Activated CD4-positive, alpha-beta T cell treated with anti-CD3 and anti-CD28 coated beads for 36 hours (primary cell): Measurements from ENCODE around the gene MLF1. TPM values are rescaled to one million over a fixed set of nuclear protein-coding genes. Genes with fewer than 3 reads are reported as not detected.
"Not testable (repeated sequence)": the region's sequence is repeated elsewhere in the genome, so short reads cannot be mapped to it uniquely, and the experiment has no call there.

ENCODE experiments used
- ATAC-seq: fragments of 200-7000 bp; cut with Tn5 transposase; one replicate; pipeline ENCODE4 v1.10.0; 2021; ENCODE audit warnings: mild to moderate bottlenecking, moderate library complexity
- CTCF ChIA-PET: fragments of 350-600 bp; sonication (Branson Sonifier 250); formaldehyde crosslinking; loops from one replicate; lab custom pipeline; 2021; ENCODE audit warnings: antibody characterized with exemption; lab: Charles Lee
- POLR2A ChIA-PET: fragments of 350-600 bp; sonication (Branson Sonifier 250); formaldehyde crosslinking; loops from one replicate; lab custom pipeline; 2021; ENCODE audit warnings: antibody characterized with exemption, inconsistent platforms; lab: Charles Lee
- DNase-seq: peaks from one replicate; pipeline ENCODE4 v3.0.0-alpha.2; 2020
- H3K27ac Mint-ChIP-seq: one replicate; pipeline ENCODE4 v1.8.0; 2021; ENCODE audit warnings: mixed read lengths
- H3K27me3 Mint-ChIP-seq: one replicate; pipeline ENCODE4 v1.8.0; 2021; ENCODE audit warnings: mixed read lengths
- H3K36me3 Mint-ChIP-seq: one replicate; pipeline ENCODE4 v1.8.0; 2021; ENCODE audit warnings: low read depth, mixed read lengths
- H3K4me1 Mint-ChIP-seq: one replicate; pipeline ENCODE4 v1.8.0; 2021; ENCODE audit warnings: mixed read lengths
- H3K4me3 Mint-ChIP-seq: one replicate; pipeline ENCODE4 v1.8.0; 2021; ENCODE audit warnings: mild to moderate bottlenecking, moderate library complexity, mixed read lengths
- H3K9me3 Mint-ChIP-seq: one replicate; pipeline ENCODE4 v1.8.0; 2021; ENCODE audit warnings: low read depth, mixed read lengths
- intact Hi-C, 2 experiments: fragments of 100-400 bp; cut with DNase I in 1 of 2; cut with micrococcal nuclease in 1 of 2; formaldehyde crosslinking; loops; one replicate each; pipeline versions ENCODE4 v1.14.2 to v1.15.1; 2022 to 2024; cut with DNase I, micrococcal nuclease
- total RNA-seq, 2 experiments: library from RNA; stranded (reverse); gene quantifications; one replicate each; pipeline ENCODE4 v1.2.3, GENCODE V29; 2021

Gene MLF1
- total RNA-seq = 1 to 10 TPM; 2.4 to 3.4 TPM

GRCh38 chr3:158570999-158571702, at the start of gene MLF1:
Gene MLF1 (plus strand): TSS chr3:158571194. CDS start chr3:158571301, 107 bp downstream.
- peaks cover 12% of the 10 kb centered on the region for H3K4me1 Mint-ChIP-seq
- intact Hi-C loops = loop anchor here in 1 of 2 experiments (2.0 kb wide), 2 partner anchors 74 to 1878 kb away; partner anchors contain the start of genes GFM1 and TRIM59
- no peaks in the 10 kb centered on the region for H3K36me3 Mint-ChIP-seq
- H3K9me3 Mint-ChIP-seq = no peaks in the 10 kb centered on the region
- H3K27ac Mint-ChIP-seq = peak within 1 kb of the TSS; percentile 63
- peak within 1 kb of the TSS; percentile 78 for H3K4me3 Mint-ChIP-seq
- H3K27me3 Mint-ChIP-seq = peaks cover 27% of the 10 kb centered on the region
- ChIA-PET CTCF (interaction anchor here (0.7 to 1.7 kb wide), 3 partner anchors 18 to 73 kb away, joined by 3 to 7 read pairs (median 3); partner anchors contain the start of gene GFM1), POLR2A (interaction anchor here (0.7 kb wide), 2 partner anchors 73 to 150 kb away, joined by 3 read pairs; partner anchors contain the start of gene GFM1)
- DNase-seq (peak; percentile 93), ATAC-seq (peak; percentile 100)

DNA sequence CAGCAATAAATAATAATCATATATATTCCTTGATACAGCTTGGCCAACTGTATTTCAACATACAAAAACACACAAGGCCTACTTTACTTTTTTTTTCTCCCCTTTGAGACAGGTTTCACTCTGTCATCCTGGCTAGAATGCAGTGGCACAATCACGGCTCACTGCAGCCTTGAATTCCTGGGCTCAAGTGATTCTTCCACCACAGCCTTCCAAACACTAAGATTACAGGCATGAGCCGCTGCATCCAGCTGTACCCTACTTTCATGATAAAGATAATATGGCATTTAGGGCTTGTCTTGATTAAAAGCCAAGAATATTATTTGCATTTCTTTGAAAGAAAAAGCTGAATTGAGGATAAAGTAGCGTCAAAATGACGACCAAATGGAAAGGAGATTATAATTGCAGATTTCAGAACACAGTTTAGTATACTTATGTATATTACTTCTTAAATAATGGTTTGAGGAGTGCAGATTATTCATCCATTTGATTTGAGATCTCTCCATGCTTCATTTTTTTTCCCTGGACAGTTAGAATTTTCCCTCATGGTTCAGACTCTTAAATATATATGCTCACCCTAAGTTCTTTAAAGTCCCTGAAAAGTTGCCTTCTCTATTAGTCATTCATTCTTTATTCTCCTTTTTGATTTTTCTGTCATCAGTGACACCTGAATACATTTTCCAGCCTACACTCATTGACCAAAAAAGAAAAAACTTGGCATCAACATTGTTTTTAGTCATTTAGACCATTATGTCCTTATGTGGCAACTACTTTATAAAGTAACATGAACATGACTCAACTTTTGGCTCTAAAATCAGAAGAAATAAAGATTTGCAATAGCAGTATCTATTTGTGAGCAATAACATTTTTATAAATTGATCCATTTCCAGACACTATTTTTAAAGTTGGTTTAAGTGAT, 48.5 kb upstream of the MLF1 start:
- Mint-ChIP-seq H3K4me1 (no peaks in the 10 kb centered on the region), H3K27ac (no peak overlapping the region), H3K9me3 (no peaks in the 10 kb centered on the region), H3K27me3 (no peaks in the 10 kb centered on the region), H3K4me3 (no peak overlapping the region), H3K36me3 (no peaks in the 10 kb centered on the region)
- ChIA-PET POLR2A (no interaction called here), CTCF (interaction anchor here (1.1 kb wide), 1 partner anchor 9 kb away, joined by 5 read pairs; no protein-coding TSS in a partner anchor)
- intact Hi-C loops = no loop called here
- DNase-seq = no peak
- no peak for ATAC-seq

- no peaks in the 10 kb centered on the region for H3K9me3 Mint-ChIP-seq
- ChIA-PET POLR2A (no interaction called here), CTCF (interaction anchor here (0.6 to 1.3 kb wide), 2 partner anchors 35 to 1866 kb away, joined by 3 read pairs; no protein-coding TSS in a partner anchor)
- no peaks in the 10 kb centered on the region for H3K27me3 Mint-ChIP-seq
- H3K27ac Mint-ChIP-seq = no peak overlapping the region
- no peaks in the 10 kb centered on the region for H3K4me1 Mint-ChIP-seq
- DNase-seq (no peak), ATAC-seq (no peak)
- H3K4me3 Mint-ChIP-seq = no peak overlapping the region
- no peaks in the 10 kb centered on the region for H3K36me3 Mint-ChIP-seq
- intact Hi-C loops = no loop called here
These were observed 42.8 kb upstream of the MLF1 start for GRCh38 chr3:158528076-158528674.

DNA sequence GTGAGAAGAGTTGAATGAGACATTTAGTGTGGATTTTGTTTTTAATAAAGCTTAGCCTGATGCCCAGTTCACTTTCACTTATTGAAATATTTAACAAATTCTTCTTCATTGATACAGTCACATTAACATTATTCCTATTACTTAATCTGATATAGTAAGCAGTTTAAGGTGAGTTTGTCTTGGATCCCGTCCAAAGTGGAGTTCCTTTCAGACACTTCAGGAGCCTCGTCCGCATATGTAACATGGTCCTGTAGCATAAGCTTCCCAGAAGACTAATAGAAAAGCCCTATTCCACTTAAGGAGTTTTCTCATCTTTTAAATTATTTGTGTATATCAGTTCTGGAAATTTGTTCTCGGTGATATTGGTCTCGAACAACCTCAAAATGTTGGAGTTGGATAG, 39.7 kb upstream of the MLF1 start:
- CTCF ChIA-PET = interaction anchor here (1.0 to 1.5 kb wide), 6 partner anchors 9 to 925 kb away, joined by 3 to 5 read pairs (median 3); no protein-coding TSS in a partner anchor
- intact Hi-C loops = loop anchor here (10.0 kb wide), 2 partner anchors 113 to 667 kb away; partner anchors contain the start of gene GFM1 (in 1 of the 2)

GRCh38 chr3:158532099-158532734, 38.8 kb upstream of the MLF1 start:
- H3K27me3 Mint-ChIP-seq = no peaks in the 10 kb centered on the region
- ChIA-PET POLR2A (no interaction called here), CTCF (interaction anchor here (1.0 to 1.5 kb wide), 5 partner anchors 10 to 914 kb away, joined by 3 to 5 read pairs (median 3); no protein-coding TSS in a partner anchor)
- no peaks in the 10 kb centered on the region for H3K4me1 Mint-ChIP-seq
- H3K27ac Mint-ChIP-seq = no peak overlapping the region
- no peaks in the 10 kb centered on the region for H3K9me3 Mint-ChIP-seq
- H3K36me3 Mint-ChIP-seq = no peaks in the 10 kb centered on the region
- H3K4me3 Mint-ChIP-seq = no peak overlapping the region
- ATAC-seq (no peak), DNase-seq (peak; percentile 9)
- intact Hi-C loops = loop anchor here (1.0 to 10.0 kb wide), 4 partner anchors 113 to 914 kb away; partner anchors contain the start of gene GFM1 (in 1 of the 2)

More for the DNA sequence above, 39.7 kb upstream of the MLF1 start:
- ATAC-seq = no peak
- Mint-ChIP-seq H3K4me1 (no peaks in the 10 kb centered on the region), H3K9me3 (no peaks in the 10 kb centered on the region), H3K4me3 (no peak overlapping the region), H3K36me3 (no peaks in the 10 kb centered on the region), H3K27me3 (no peaks in the 10 kb centered on the region), H3K27ac (no peak overlapping the region)
- POLR2A ChIA-PET = no interaction called here
- no peak for DNase-seq

DNA sequence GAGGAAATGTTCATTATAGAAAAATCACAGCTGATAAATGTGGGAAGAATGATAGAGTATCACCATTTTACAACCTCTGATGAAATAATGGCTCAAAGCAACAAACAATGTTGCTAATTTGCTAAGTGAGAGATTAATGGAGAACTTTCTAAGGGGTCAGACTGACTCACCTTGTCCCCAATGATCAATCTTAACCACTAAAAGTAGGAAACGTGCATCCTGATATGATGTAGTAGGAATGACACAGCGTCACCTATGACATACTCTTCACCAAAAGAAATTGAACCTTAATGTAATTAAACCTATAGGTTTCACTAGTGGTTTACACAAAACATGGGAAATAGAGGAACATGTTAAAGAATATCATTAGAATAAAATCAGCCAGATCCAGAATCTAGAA, 35.1 kb upstream of the MLF1 start:
- Mint-ChIP-seq H3K27me3 (no peaks in the 10 kb centered on the region), H3K9me3 (no peaks in the 10 kb centered on the region), H3K36me3 (no peaks in the 10 kb centered on the region), H3K4me1 (no peaks in the 10 kb centered on the region), H3K4me3 (no peak overlapping the region), H3K27ac (no peak overlapping the region)
- ChIA-PET POLR2A (no interaction called here), CTCF (interaction anchor here (0.6 kb wide), 1 partner anchor 109 kb away, joined by 3 read pairs; the partner anchor contains the start of gene GFM1)
- no peak for DNase-seq
- intact Hi-C loops = loop anchor here (5.0 to 10.0 kb wide), 3 partner anchors 109 to 671 kb away; partner anchors contain the start of gene GFM1 (in 1 of the 2)
- ATAC-seq = no peak

DNA sequence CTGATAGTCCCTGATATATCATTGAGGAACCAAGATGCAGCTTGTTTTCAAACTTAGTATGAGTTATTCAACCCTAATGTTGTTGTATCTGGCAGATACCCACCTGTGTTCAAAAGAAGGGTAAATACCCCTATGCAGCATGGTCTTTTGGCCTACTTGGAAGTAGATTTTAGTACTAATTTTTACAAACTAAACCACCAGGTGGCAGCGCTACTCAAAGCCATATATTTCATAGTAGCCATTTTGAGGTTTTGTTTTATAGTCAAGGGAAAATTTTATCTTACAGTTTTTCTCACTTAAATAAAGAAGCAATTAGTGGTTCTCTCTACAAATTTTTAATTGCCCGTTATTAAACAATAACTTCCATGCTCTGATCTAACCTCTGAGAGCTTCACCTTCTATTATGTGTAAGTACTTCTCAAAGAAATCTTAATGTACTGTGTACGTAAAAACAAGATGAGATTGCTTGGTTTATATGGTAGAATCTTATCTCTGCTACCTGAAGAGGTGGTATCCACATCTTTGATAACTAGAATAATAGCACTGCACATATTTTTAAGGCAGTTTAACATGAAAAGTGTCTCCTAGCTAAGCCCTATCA, 31.5 kb upstream of the MLF1 start:
- ATAC-seq = peak; percentile 57
- intact Hi-C loops = loop anchor here (1.0 to 10.0 kb wide), 5 partner anchors 105 to 675 kb away; partner anchors contain the start of gene GFM1 (in 2 of the 2)
- no peak overlapping the region for H3K4me3 Mint-ChIP-seq
- CTCF ChIA-PET = interaction anchor here (0.9 to 3.8 kb wide), 10 partner anchors 10 to 252 kb away, joined by 3 to 16 read pairs (median 4); partner anchors contain the start of gene GFM1
- peaks cover 3% of the 10 kb centered on the region for H3K36me3 Mint-ChIP-seq
- H3K27me3 Mint-ChIP-seq = no peaks in the 10 kb centered on the region
- no peaks in the 10 kb centered on the region for H3K9me3 Mint-ChIP-seq
- no peak overlapping the region for H3K27ac Mint-ChIP-seq
- peak; percentile 65 for DNase-seq
- POLR2A ChIA-PET = no interaction called here
- H3K4me1 Mint-ChIP-seq = no peaks in the 10 kb centered on the region

GRCh38 chr3:158540066-158540465, 30.9 kb upstream of the MLF1 start:
- Mint-ChIP-seq H3K27ac (no peak overlapping the region), H3K9me3 (no peaks in the 10 kb centered on the region), H3K4me3 (no peak overlapping the region), H3K27me3 (no peaks in the 10 kb centered on the region), H3K4me1 (no peaks in the 10 kb centered on the region), H3K36me3 (peaks cover 6% of the 10 kb centered on the region)
- ATAC-seq (no peak), DNase-seq (no peak)
- ChIA-PET POLR2A (no interaction called here), CTCF (interaction anchor here (0.7 to 3.8 kb wide), 9 partner anchors 10 to 252 kb away, joined by 3 to 16 read pairs (median 5); partner anchors contain the start of genes GFM1 and MLF1)
- intact Hi-C loops = no loop called here

- intact Hi-C loops = no loop called here
- no peak for DNase-seq
- H3K27me3 Mint-ChIP-seq = no peaks in the 10 kb centered on the region
- CTCF ChIA-PET = no interaction called here
- no peaks in the 10 kb centered on the region for H3K4me1 Mint-ChIP-seq
- H3K36me3 Mint-ChIP-seq = peaks cover 13% of the 10 kb centered on the region
- ATAC-seq = no peak
- H3K4me3 Mint-ChIP-seq = no peak overlapping the region
- POLR2A ChIA-PET = no interaction called here
- peaks cover 3% of the 10 kb centered on the region for H3K9me3 Mint-ChIP-seq
- no peak overlapping the region for H3K27ac Mint-ChIP-seq
These were observed 22.3 kb upstream of the MLF1 start for GRCh38 chr3:158548691-158549090.

DNA sequence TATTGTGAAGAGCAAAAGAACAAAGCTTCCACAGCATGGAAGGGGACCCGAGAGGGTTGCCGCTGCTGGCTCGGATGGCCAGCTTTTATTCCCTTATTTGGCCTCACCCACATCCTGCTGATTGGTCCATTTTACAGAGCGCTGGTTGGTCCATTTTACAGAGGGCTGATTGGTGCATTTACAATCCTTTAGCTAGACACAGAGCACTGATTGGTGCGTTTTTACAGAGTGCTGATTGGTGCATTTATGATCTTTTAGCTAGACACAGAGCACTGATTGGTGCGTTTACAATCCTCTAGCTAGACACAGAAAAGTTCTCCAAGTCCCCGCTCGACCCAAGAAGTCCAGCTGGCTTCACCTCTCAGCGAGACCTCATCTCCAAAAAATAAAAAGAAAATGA, 21.1 kb upstream of the MLF1 start:
- ATAC-seq, H3K27ac Mint-ChIP-seq, intact Hi-C loops, DNase-seq, H3K4me3 Mint-ChIP-seq, H3K4me1 Mint-ChIP-seq, H3K36me3 Mint-ChIP-seq, H3K9me3 Mint-ChIP-seq, CTCF ChIA-PET, H3K27me3 Mint-ChIP-seq: not testable (repeated sequence)
- POLR2A ChIA-PET = interaction anchor here (0.6 kb wide), 1 partner anchor 9 kb away, joined by 5 read pairs; no protein-coding TSS in a partner anchor
